MM.1S (cell line): ENCODE data around the gene DCBLD2.

Source experiments
- DNase-seq: peaks from one replicate; pipeline ENCODE4 v3.0.0-alpha.2; 2015
- H2AFZ ChIP-seq: fragments of 300-600 bp; sonication (generic); 2 replicates; pipeline ENCODE4 v1.6.0; 2016; ENCODE audit warnings: antibody characterized with exemption, low read length
- H3F3A ChIP-seq: fragments of 300-600 bp; sonication (generic); 2 replicates; pipeline ENCODE4 v1.6.1; 2016; ENCODE audit warnings: mild to moderate bottlenecking, antibody characterized with exemption, low read length, moderate library complexity, mixed read lengths; ENCODE audit not compliant: insufficient read depth
- H3K27ac ChIP-seq: fragments of 300-600 bp; sonication (generic); 2 replicates; pipeline ENCODE4 v1.5.1; 2016; ENCODE audit warnings: mild to moderate bottlenecking, low read length
- H3K27me3 ChIP-seq: fragments of 300-600 bp; sonication (generic); replicated peaks from 2 replicates; pipeline ENCODE4 v1.6.0; 2016; ENCODE audit warnings: low read length; ENCODE audit not compliant: insufficient read depth
- H3K36me3 ChIP-seq: fragments of 300-600 bp; sonication (generic); replicated peaks from 2 replicates; pipeline ENCODE4 v1.6.1; 2016; ENCODE audit warnings: mild to moderate bottlenecking, low read length, mixed read lengths; ENCODE audit not compliant: insufficient read depth
- H3K4me1 ChIP-seq: fragments of 300-600 bp; sonication (generic); 2 replicates; pipeline ENCODE4 v1.6.1; 2016; ENCODE audit warnings: low read length, mixed read lengths
- H3K4me2 ChIP-seq: fragments of 300-600 bp; sonication (generic); 2 replicates; pipeline ENCODE4 v1.6.0; 2016; ENCODE audit warnings: low read depth, low read length
- H3K4me3 ChIP-seq: fragments of 300-600 bp; sonication (generic); 2 replicates; pipeline ENCODE4 v1.5.1; 2016; ENCODE audit warnings: low read length, mixed read lengths
- H3K79me2 ChIP-seq: fragments of 300-600 bp; sonication (generic); 2 replicates; pipeline ENCODE4 v1.6.1; 2016; ENCODE audit warnings: mixed run types, low read length, mixed read lengths
- H3K9ac ChIP-seq: fragments of 300-600 bp; sonication (generic); 2 replicates; pipeline ENCODE4 v1.6.1; 2016; ENCODE audit warnings: low read length, mixed read lengths
- H3K9me2 ChIP-seq: fragments of 300-600 bp; sonication (generic); replicated peaks from 2 replicates; pipeline ENCODE4 v1.6.1; 2016; ENCODE audit warnings: mild to moderate bottlenecking, low read length, mixed read lengths; ENCODE audit not compliant: insufficient read depth
- H3K9me3 ChIP-seq: fragments of 300-600 bp; sonication (generic); replicated peaks from 2 replicates; pipeline ENCODE4 v1.6.1; 2016; ENCODE audit warnings: mild to moderate bottlenecking, low read length, mixed read lengths; ENCODE audit not compliant: insufficient read depth
- H4K20me1 ChIP-seq: fragments of 300-600 bp; sonication (generic); 2 replicates; pipeline ENCODE4 v1.6.1; 2016; ENCODE audit warnings: mild to moderate bottlenecking, low read length, moderate library complexity, mixed read lengths; ENCODE audit not compliant: insufficient read depth
- EZH2 ChIP-seq: fragments of 300-600 bp; sonication (generic); optimal IDR thresholded peaks from 2 replicates; pipeline ENCODE3; 2017; ENCODE audit warnings: low read depth, mild to moderate bottlenecking, antibody characterized with exemption, low read length, mixed read lengths
- EZH2phosphoT487 ChIP-seq: fragments of 300-600 bp; sonication (generic); IDR thresholded peaks from 2 replicates; pipeline ENCODE4 v1.6.1; 2018; ENCODE audit warnings: antibody characterized with exemption, low read length
- TF ChIP-seq, protein P1 (sequence below): fragments of 300-600 bp; sonication (generic); IDR thresholded peaks from 2 replicates; pipeline ENCODE4 v1.5.1; 2016; ENCODE audit warnings: antibody characterized with exemption, low read length, mixed read lengths

DCBLD2 gene

GRCh38 chr3:98887684-98888083, 13.8 kb downstream of the DCBLD2 start:
- H3K4me2 ChIP-seq: no peak overlapping the region
- H3F3A ChIP-seq: no peaks in the 10 kb centered on the region
- no peaks in the 10 kb centered on the region for H3K9me2 ChIP-seq
- no peaks in the 10 kb centered on the region for H3K27me3 ChIP-seq
- no peaks in the 10 kb centered on the region for H3K79me2 ChIP-seq
- TF ChIP-seq, protein P1, sequence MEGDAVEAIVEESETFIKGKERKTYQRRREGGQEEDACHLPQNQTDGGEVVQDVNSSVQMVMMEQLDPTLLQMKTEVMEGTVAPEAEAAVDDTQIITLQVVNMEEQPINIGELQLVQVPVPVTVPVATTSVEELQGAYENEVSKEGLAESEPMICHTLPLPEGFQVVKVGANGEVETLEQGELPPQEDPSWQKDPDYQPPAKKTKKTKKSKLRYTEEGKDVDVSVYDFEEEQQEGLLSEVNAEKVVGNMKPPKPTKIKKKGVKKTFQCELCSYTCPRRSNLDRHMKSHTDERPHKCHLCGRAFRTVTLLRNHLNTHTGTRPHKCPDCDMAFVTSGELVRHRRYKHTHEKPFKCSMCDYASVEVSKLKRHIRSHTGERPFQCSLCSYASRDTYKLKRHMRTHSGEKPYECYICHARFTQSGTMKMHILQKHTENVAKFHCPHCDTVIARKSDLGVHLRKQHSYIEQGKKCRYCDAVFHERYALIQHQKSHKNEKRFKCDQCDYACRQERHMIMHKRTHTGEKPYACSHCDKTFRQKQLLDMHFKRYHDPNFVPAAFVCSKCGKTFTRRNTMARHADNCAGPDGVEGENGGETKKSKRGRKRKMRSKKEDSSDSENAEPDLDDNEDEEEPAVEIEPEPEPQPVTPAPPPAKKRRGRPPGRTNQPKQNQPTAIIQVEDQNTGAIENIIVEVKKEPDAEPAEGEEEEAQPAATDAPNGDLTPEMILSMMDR: no peak
- H3K27ac ChIP-seq: no peak overlapping the region
- no peak overlapping the region for H2AFZ ChIP-seq
- H3K9me3 ChIP-seq: no peaks in the 10 kb centered on the region
- no peak overlapping the region for H3K4me3 ChIP-seq
- no peaks in the 10 kb centered on the region for H3K36me3 ChIP-seq
- H3K4me1 ChIP-seq: no peaks in the 10 kb centered on the region
- no peak for DNase-seq
- no peak overlapping the region for H3K9ac ChIP-seq
- H4K20me1 ChIP-seq: no peaks in the 10 kb centered on the region

GRCh38 chr3:98886525-98886924, 15.0 kb downstream of the DCBLD2 start:
- Histone ChIP-seq H3F3A (no peaks in the 10 kb centered on the region), H3K79me2 (no peaks in the 10 kb centered on the region), H3K4me2 (no peak overlapping the region), H3K27me3 (no peaks in the 10 kb centered on the region), H2AFZ (no peak overlapping the region), H3K9me3 (no peaks in the 10 kb centered on the region), H3K36me3 (no peaks in the 10 kb centered on the region), H3K4me1 (no peaks in the 10 kb centered on the region), H3K9me2 (no peaks in the 10 kb centered on the region), H3K4me3 (no peak overlapping the region), H3K27ac (no peak overlapping the region), H3K9ac (no peak overlapping the region), H4K20me1 (no peaks in the 10 kb centered on the region)
- no peak for DNase-seq
- TF ChIP-seq EZH2phosphoT487: no peak
- TF ChIP-seq, protein P1: no peak

DNA sequence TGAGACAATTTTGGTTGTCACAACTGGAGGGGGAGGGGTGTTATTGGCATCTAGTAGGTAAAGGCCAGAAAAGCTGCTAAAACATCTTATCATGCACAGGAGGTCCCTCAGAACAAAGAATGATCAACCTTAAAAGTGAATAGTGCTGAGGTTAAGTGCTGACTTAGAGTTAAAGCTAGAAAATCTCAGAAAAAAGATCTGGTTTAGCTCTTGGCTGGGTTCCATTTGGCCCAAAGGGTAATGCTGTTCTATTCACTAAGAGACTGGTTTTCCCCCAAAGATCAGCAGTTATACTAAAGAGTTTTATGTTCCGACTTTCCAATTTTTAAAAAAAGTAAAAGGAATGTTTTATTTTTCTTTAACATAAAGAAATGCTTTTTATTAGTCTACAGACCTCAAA, 15.6 kb downstream of the DCBLD2 start:
- no peak overlapping the region for H3K9ac ChIP-seq
- DNase-seq: no peak
- no peaks in the 10 kb centered on the region for H3K4me1 ChIP-seq
- H2AFZ ChIP-seq: no peak overlapping the region
- H3K79me2 ChIP-seq: no peaks in the 10 kb centered on the region
- H4K20me1 ChIP-seq: no peaks in the 10 kb centered on the region
- no peaks in the 10 kb centered on the region for H3K9me2 ChIP-seq
- TF ChIP-seq EZH2 (no peak), EZH2phosphoT487 (no peak)
- TF ChIP-seq, protein P1: no peak
- H3K4me2 ChIP-seq: no peak overlapping the region
- no peaks in the 10 kb centered on the region for H3F3A ChIP-seq
- H3K9me3 ChIP-seq: no peaks in the 10 kb centered on the region
- no peaks in the 10 kb centered on the region for H3K27me3 ChIP-seq
- no peak overlapping the region for H3K4me3 ChIP-seq
- H3K36me3 ChIP-seq: no peaks in the 10 kb centered on the region
- H3K27ac ChIP-seq: no peak overlapping the region
